A549 (cell line): ENCODE measurements around the gene GALNT18. TPM values are rescaled to one million over a fixed set of nuclear protein-coding genes. Genes with fewer than 3 reads are reported as not detected.

Experiments used
- ATAC-seq, 2 experiments: fragments of 200-7000 bp in 1 of 2; fragments of >200 bp in 1 of 2; cut with Nextera tagmentation in 1 of 2; cut with Tn5 transposase in 1 of 2; 3 replicates each; pipeline versions ENCODE4 v1.8.0 to v1.9.1; 2018 to 2020; ENCODE audit warnings: mild to moderate bottlenecking in 1 of 2, moderate library complexity in 1 of 2
- CTCF ChIA-PET: fragments of 300-600 bp; sonication (Branson Sonifier 250); formaldehyde crosslinking; extraction: SDS; loops from one replicate; lab custom pipeline; 2021; ENCODE audit warnings: antibody characterized with exemption, inconsistent platforms; lab: Yijun Ruan, JAX
- POLR2A ChIA-PET: fragments of 350-600 bp; formaldehyde crosslinking; extraction: SDS; loops from one replicate; lab custom pipeline; 2021; ENCODE audit warnings: antibody characterized with exemption, inconsistent platforms; lab: Yijun Ruan, JAX
- DNase-seq, 2 experiments: peaks; one replicate each; pipeline versions ENCODE4 v3.0.0 to v3.0.0-alpha.2; 2011 to 2016; ENCODE audit warnings: low read depth in 1 of 2, low spot score in 1 of 2
- FAIRE-seq: peaks from 2 replicates; lab custom pipeline; 2011; peaks lifted over from hg19 to GRCh38; lab: Jason Lieb, UNC
- H3K27ac ChIP-seq, 2 experiments: fragments of >200 bp; sonication (Bioruptor Twin); formaldehyde crosslinking; 3 replicates each; pipeline ENCODE4 v1.5.1; 2016 to 2017
- H3K4me1 ChIP-seq: fragments of >200 bp; sonication (Bioruptor Twin); formaldehyde crosslinking; 3 replicates; pipeline ENCODE4 v1.6.1; 2016
- H3K4me2 ChIP-seq: fragments of >200 bp; sonication (Bioruptor Twin); formaldehyde crosslinking; 3 replicates; pipeline ENCODE4 v1.6.1; 2016
- H3K4me3 ChIP-seq: fragments of >200 bp; sonication (Bioruptor Twin); formaldehyde crosslinking; 3 replicates; pipeline ENCODE4 v1.5.1; 2016
- H3K9me3 ChIP-seq: fragments of >200 bp; sonication (Bioruptor Twin); formaldehyde crosslinking; 3 replicates; pipeline ENCODE4 v1.6.1; 2016
- BHLHE40 ChIP-seq: IDR thresholded peaks from 2 replicates; pipeline ENCODE4 v1.6.1; 2012; ENCODE audit warnings: low read depth, low read length, inconsistent platforms
- CEBPB ChIP-seq, 2 experiments: fragments of >200 bp in 1 of 2; sonication (Bioruptor Twin) in 1 of 2; formaldehyde crosslinking in 1 of 2; IDR thresholded peaks; 2 replicates each; pipeline ENCODE4 v1.6.1; 2012 to 2016
- CHD2 ChIP-seq: fragments of 150-350 bp; IDR thresholded peaks from 2 replicates; pipeline ENCODE4 v1.6.1; 2014; ENCODE audit warnings: low read length; ENCODE audit not compliant: partially characterized antibody
- HEYL ChIP-seq: fragments of 250-450 bp; sonication (Bioruptor Pico); IDR thresholded peaks from 2 replicates; pipeline ENCODE4 v1.8.0; 2021; ENCODE audit warnings: mild to moderate bottlenecking, moderate library complexity
- JUN ChIP-seq, 2 experiments: fragments of >200 bp; sonication (Bioruptor Twin); formaldehyde crosslinking; IDR thresholded peaks; 2 replicates in 1 of 2; 3 replicates in 1 of 2; pipeline ENCODE4 v1.6.1; 2016 to 2017
- JUNB ChIP-seq: fragments of >200 bp; sonication (Bioruptor Twin); formaldehyde crosslinking; IDR thresholded peaks from 2 replicates; pipeline ENCODE4 v1.6.1; 2016
- KDM5A ChIP-seq: fragments of 200-600 bp; sonication (generic); IDR thresholded peaks from 2 replicates; pipeline ENCODE4 v1.6.1; 2016; ENCODE audit warnings: antibody characterized with exemption, mild to moderate bottlenecking
- MAZ ChIP-seq: fragments of 150-350 bp; IDR thresholded peaks from 2 replicates; pipeline ENCODE4 v1.6.1; 2014; ENCODE audit warnings: antibody characterized with exemption, low read depth, low read length, borderline replicate concordance
- NR3C1 ChIP-seq: fragments of >200 bp; sonication (Bioruptor Twin); formaldehyde crosslinking; IDR thresholded peaks from 3 replicates; pipeline ENCODE4 v1.6.1; 2017
- RARB ChIP-seq: fragments of 250-450 bp; sonication (Bioruptor Pico); IDR thresholded peaks from 2 replicates; pipeline ENCODE4 v1.8.0; 2021; ENCODE audit warnings: mild to moderate bottlenecking, moderate library complexity
- RCOR1 ChIP-seq: fragments of 150-350 bp; IDR thresholded peaks from 2 replicates; pipeline ENCODE4 v1.6.1; 2014; ENCODE audit warnings: antibody characterized with exemption, low read length, low read depth
- RFX5 ChIP-seq: fragments of 450-650 bp; IDR thresholded peaks from 2 replicates; pipeline ENCODE4 v1.7.1; 2014; ENCODE audit warnings: antibody characterized with exemption, mild to moderate bottlenecking, moderate library complexity
- RNF2 ChIP-seq: fragments of 200-600 bp; sonication (generic); IDR thresholded peaks from 2 replicates; pipeline ENCODE4 v1.6.1; 2016; ENCODE audit warnings: low read depth, mild to moderate bottlenecking, antibody characterized with exemption, moderate library complexity, borderline replicate concordance
- SMC3 ChIP-seq: fragments of >200 bp; sonication (Bioruptor Twin); formaldehyde crosslinking; IDR thresholded peaks from 3 replicates; pipeline ENCODE4 v1.6.1; 2018; ENCODE audit warnings: inconsistent platforms
- SREBF2 ChIP-seq: fragments of 450-650 bp; IDR thresholded peaks from 2 replicates; pipeline ENCODE4 v1.6.1; 2014; ENCODE audit warnings: mild to moderate bottlenecking, moderate library complexity
- TFCP2L1 ChIP-seq: fragments of 250-450 bp; sonication (Bioruptor Pico); IDR thresholded peaks from 2 replicates; pipeline ENCODE4 v1.5.0; 2021; ENCODE audit warnings: mild to moderate bottlenecking
- TP53 ChIP-seq: fragments of 250-450 bp; sonication (Bioruptor Pico); IDR thresholded peaks from 2 replicates; pipeline ENCODE4 v1.5.0; 2021; ENCODE audit warnings: mild to moderate bottlenecking, moderate library complexity
- ZFP36 ChIP-seq: fragments of 450-650 bp; IDR thresholded peaks from 2 replicates; pipeline ENCODE4 v1.6.1; 2014; ENCODE audit warnings: borderline replicate concordance; ENCODE audit not compliant: partially characterized antibody
- ZSCAN20 ChIP-seq: fragments of 250-450 bp; sonication (Bioruptor Pico); IDR thresholded peaks from 2 replicates; pipeline ENCODE4 v1.8.0; 2022; ENCODE audit warnings: mild to moderate bottlenecking, moderate library complexity
- WGBS: methylation state at CpG from one replicate; pipeline ENCODE4 v1.1.6; 2017; ENCODE audit errors: missing lambda C conversion rate; 5-methylcytosine and 5-hydroxymethylcytosine counted together
- polyA plus RNA-seq, 4 experiments: library from polyadenylated mRNA; depleted of rRNA in 3 of 4; stranded (reverse); fragments of >200 nt; fragmentation: RNase III in 1 of 4; extraction: RNeasy Plus Mini Kit Qiagen cat#74134 plus additional on column Dnase treatment in 1 of 4; gene quantifications; 2 replicates in 3 of 4; 3 replicates in 1 of 4; pipeline ENCODE4 v1.2.3, GENCODE V29; 2011 to 2017
- TF ChIP-seq, protein P1 (sequence below): fragments of 250-450 bp; sonication (Bioruptor Pico); IDR thresholded peaks from 2 replicates; pipeline ENCODE4 v1.5.0; 2020; ENCODE audit warnings: low read depth, mild to moderate bottlenecking, moderate library complexity
- TF ChIP-seq, protein P2 (sequence below): fragments of 150-350 bp; IDR thresholded peaks from 2 replicates; pipeline ENCODE4 v1.6.1; 2014; ENCODE audit warnings: low read depth, mild to moderate bottlenecking, low read length
- TF ChIP-seq, protein P3 (sequence below): fragments of >200 bp; sonication (Bioruptor Twin); formaldehyde crosslinking; IDR thresholded peaks from 3 replicates; pipeline ENCODE4 v1.5.1; 2016
- TF ChIP-seq, protein P4 (sequence below): fragments of 200-600 bp; sonication (generic); IDR thresholded peaks from 2 replicates; pipeline ENCODE4 v1.6.1; 2016; ENCODE audit warnings: antibody characterized with exemption, mild to moderate bottlenecking, moderate library complexity

GALNT18 gene
- polyA plus RNA-seq, 2 of the 4 experiments (the other 2 are of a cell fraction), result 6.7 to 16.1 TPM

DNA sequence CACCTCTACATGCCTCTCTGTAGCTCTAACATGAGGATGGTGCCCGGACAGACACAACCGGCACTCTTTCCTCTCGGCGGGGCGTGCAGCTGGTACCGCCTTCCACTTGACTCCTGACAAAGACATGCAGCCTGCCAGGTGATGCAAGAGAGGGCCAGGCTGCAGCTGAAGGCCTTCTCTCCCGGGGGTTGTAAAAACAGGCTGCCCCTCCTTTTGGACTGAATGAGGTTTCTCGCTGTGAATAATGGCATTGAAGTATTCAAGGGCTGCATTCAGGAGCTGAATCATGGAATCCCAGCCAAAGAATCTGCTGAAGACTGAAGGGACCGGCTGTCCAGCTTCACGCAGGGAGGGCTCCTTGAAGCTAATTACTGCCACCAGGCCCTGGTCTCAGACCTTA is 110.9 kb downstream of the GALNT18 start:
- H3K27ac ChIP-seq, result no peak overlapping the region
- ATAC-seq (no peak), FAIRE-seq (no peak), DNase-seq (no peak)
- WGBS, result 92% methylated on average over 10 of the region's 10 CpGs
- CTCF ChIA-PET, result interaction anchor here (1.0 kb wide), 1 partner anchor 577 kb away, joined by 3 read pairs; no protein-coding TSS in a partner anchor
- TF ChIP-seq TFCP2L1 (CRISPR knock-in tag) (no peak), CHD2 (no peak)
- TF ChIP-seq, protein P1, sequence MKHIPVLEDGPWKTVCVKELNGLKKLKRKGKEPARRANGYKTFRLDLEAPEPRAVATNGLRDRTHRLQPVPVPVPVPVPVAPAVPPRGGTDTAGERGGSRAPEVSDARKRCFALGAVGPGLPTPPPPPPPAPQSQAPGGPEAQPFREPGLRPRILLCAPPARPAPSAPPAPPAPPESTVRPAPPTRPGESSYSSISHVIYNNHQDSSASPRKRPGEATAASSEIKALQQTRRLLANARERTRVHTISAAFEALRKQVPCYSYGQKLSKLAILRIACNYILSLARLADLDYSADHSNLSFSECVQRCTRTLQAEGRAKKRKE, result no peak
- TF ChIP-seq, protein P2, sequence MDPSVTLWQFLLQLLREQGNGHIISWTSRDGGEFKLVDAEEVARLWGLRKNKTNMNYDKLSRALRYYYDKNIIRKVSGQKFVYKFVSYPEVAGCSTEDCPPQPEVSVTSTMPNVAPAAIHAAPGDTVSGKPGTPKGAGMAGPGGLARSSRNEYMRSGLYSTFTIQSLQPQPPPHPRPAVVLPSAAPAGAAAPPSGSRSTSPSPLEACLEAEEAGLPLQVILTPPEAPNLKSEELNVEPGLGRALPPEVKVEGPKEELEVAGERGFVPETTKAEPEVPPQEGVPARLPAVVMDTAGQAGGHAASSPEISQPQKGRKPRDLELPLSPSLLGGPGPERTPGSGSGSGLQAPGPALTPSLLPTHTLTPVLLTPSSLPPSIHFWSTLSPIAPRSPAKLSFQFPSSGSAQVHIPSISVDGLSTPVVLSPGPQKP, result no peak
- POLR2A ChIA-PET, result no interaction called here
- H3K9me3 ChIP-seq, result no peaks in the 10 kb centered on the region
- H3K4me1 ChIP-seq, result 0 out of 3 replicates have a peak, but pooled peaks cover 2% of the 10 kb centered on the region
- no peak overlapping the region for H3K4me2 ChIP-seq
- no peak overlapping the region for H3K4me3 ChIP-seq

DNA sequence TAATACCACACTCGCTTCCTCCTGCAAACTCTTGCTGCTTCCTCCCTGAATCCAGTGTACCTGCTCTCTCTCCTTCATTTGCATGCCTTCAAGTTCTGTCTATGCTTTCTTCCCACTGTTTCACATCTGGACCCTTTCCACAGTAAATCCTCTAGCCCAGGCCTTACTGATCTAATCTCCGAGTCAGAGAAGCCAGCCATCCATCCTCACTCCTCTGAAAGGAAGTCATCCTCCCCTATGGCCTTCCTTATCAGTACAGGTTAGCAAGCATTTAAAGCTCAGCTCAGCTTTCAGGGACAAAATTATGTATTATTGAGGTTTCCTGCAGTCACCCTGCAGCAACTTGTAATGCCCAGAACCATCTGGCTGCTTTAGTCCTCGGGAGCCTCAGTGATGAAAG is 116.1 kb downstream of the GALNT18 start:
- 82% methylated on average over 3 of the region's 3 CpGs for WGBS
- Histone ChIP-seq H3K4me2 (no peak overlapping the region), H3K4me1 (peaks cover 28% of the 10 kb centered on the region), H3K9me3 (no peaks in the 10 kb centered on the region), H3K27ac (no peak overlapping the region), H3K4me3 (no peak overlapping the region)
- DNase-seq (no peak), FAIRE-seq (no peak), ATAC-seq (no peak)
- no peak for TF ChIP-seq CEBPB (IDR thresholded peaks at IDR 0.05)
- TF ChIP-seq ZSCAN20 (CRISPR knock-in tag), result no peak
- TF ChIP-seq, protein P3, sequence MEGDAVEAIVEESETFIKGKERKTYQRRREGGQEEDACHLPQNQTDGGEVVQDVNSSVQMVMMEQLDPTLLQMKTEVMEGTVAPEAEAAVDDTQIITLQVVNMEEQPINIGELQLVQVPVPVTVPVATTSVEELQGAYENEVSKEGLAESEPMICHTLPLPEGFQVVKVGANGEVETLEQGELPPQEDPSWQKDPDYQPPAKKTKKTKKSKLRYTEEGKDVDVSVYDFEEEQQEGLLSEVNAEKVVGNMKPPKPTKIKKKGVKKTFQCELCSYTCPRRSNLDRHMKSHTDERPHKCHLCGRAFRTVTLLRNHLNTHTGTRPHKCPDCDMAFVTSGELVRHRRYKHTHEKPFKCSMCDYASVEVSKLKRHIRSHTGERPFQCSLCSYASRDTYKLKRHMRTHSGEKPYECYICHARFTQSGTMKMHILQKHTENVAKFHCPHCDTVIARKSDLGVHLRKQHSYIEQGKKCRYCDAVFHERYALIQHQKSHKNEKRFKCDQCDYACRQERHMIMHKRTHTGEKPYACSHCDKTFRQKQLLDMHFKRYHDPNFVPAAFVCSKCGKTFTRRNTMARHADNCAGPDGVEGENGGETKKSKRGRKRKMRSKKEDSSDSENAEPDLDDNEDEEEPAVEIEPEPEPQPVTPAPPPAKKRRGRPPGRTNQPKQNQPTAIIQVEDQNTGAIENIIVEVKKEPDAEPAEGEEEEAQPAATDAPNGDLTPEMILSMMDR, result no peak
- TF ChIP-seq SMC3, result no peak
- no peak for TF ChIP-seq RFX5
- TF ChIP-seq KDM5A, result no peak
- no peak for TF ChIP-seq ZFP36
- no peak for TF ChIP-seq RCOR1
- no peak for TF ChIP-seq RARB (CRISPR knock-in tag)
- ChIA-PET CTCF (interaction anchor here (1.7 kb wide), 1 partner anchor 63 kb away, joined by 3 read pairs; no protein-coding TSS in a partner anchor), POLR2A (interaction anchor here (0.6 kb wide), 1 partner anchor 31 kb away, joined by 3 read pairs; no protein-coding TSS in a partner anchor)

DNA sequence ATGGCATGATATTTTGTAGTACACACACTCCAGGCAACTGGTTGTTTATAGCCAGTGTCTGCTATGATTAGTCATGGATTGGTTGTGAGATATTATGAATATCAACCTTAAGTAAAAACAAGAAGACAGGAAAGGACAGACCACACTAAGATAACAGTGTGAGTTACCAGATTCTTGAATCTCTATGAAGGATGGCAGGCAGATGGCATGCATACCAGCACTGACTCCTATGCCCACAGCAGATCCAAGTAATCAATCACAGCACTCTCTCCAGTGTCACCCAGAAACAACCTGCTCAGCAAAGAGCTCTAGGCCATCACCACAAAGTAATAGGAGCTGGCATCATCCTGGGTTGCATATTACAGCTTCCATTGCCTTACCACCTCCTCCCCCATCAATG is 116.6 kb downstream of the GALNT18 start:
- no peak for ATAC-seq
- ChIA-PET POLR2A (no interaction called here), CTCF (no interaction called here)
- Histone ChIP-seq H3K4me2 (no peak overlapping the region), H3K4me3 (no peak overlapping the region)
- no peak for TF ChIP-seq JUNB
- no peak for TF ChIP-seq HEYL (CRISPR knock-in tag)
- TF ChIP-seq TP53, result no peak
- no peak for TF ChIP-seq RNF2
- TF ChIP-seq, all 56 proteins: peak for 0
- Histone ChIP-seq H3K27ac (no peak overlapping the region), H3K9me3 (no peaks in the 10 kb centered on the region), H3K4me1 (peaks cover 28% of the 10 kb centered on the region)
- DNase-seq (no peak), FAIRE-seq (no peak)

DNA sequence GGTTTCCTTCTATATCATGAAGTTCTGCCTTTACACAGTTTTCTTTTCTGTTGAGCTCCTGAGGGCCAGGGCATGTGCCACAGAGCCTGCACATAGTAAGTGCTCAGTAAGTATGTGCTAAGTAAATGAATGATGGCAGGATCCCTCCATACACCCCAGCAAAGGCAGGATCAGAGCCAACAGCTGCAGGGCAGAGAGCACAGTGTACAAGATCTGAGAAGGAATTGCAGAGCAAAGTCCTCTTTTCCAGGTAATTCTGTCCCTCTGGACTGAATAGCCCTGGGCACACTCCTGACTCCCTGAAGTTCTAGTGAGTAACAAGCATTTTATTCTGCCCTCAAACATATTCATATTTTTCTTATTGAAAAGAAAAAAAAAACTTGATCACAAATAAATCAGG is 117.7 kb downstream of the GALNT18 start:
- CTCF ChIA-PET, result interaction anchor here (1.0 kb wide), 1 partner anchor 11 kb away, joined by 3 read pairs; no protein-coding TSS in a partner anchor
- DNase-seq, result no peak
- no peak overlapping the region for H3K4me2 ChIP-seq
- no peak for ATAC-seq
- H3K27ac ChIP-seq, result no peak overlapping the region
- FAIRE-seq, result no peak
- H3K4me3 ChIP-seq, result no peak overlapping the region
- H3K9me3 ChIP-seq, result no peaks in the 10 kb centered on the region
- POLR2A ChIA-PET, result no interaction called here
- peaks cover 28% of the 10 kb centered on the region for H3K4me1 ChIP-seq
- TF ChIP-seq, protein P4, sequence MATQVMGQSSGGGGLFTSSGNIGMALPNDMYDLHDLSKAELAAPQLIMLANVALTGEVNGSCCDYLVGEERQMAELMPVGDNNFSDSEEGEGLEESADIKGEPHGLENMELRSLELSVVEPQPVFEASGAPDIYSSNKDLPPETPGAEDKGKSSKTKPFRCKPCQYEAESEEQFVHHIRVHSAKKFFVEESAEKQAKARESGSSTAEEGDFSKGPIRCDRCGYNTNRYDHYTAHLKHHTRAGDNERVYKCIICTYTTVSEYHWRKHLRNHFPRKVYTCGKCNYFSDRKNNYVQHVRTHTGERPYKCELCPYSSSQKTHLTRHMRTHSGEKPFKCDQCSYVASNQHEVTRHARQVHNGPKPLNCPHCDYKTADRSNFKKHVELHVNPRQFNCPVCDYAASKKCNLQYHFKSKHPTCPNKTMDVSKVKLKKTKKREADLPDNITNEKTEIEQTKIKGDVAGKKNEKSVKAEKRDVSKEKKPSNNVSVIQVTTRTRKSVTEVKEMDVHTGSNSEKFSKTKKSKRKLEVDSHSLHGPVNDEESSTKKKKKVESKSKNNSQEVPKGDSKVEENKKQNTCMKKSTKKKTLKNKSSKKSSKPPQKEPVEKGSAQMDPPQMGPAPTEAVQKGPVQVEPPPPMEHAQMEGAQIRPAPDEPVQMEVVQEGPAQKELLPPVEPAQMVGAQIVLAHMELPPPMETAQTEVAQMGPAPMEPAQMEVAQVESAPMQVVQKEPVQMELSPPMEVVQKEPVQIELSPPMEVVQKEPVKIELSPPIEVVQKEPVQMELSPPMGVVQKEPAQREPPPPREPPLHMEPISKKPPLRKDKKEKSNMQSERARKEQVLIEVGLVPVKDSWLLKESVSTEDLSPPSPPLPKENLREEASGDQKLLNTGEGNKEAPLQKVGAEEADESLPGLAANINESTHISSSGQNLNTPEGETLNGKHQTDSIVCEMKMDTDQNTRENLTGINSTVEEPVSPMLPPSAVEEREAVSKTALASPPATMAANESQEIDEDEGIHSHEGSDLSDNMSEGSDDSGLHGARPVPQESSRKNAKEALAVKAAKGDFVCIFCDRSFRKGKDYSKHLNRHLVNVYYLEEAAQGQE, result no peak
- TF ChIP-seq NR3C1 (no peak), BHLHE40 (no peak), SREBF2 (no peak), TFCP2L1 (CRISPR knock-in tag) (no peak), JUN (IDR thresholded peaks at IDR 0.05) (no peak), SMC3 (no peak), KDM5A (no peak), MAZ (no peak)
- TF ChIP-seq, protein P2, result no peak
